Natural killer cell (primary cell): Measurements from ENCODE around the gene ASTN2. TPM values are rescaled to one million over a fixed set of nuclear protein-coding genes. Genes with fewer than 3 reads are reported as not detected.

Experiments
- ATAC-seq, 3 donors: fragments of 150-1000 bp in 2 of 3; fragments of 200-7000 bp in 1 of 3; cut with Tn5 transposase; 1 replicate in 1 of 3; 2 replicates in 2 of 3; pipeline ENCODE4 v1.10.0; 2021; ENCODE audit warnings: mild to moderate bottlenecking in 2 of 3, moderate library complexity in 2 of 3
- DNase-seq, 2 donors: peaks; one replicate each; pipeline versions ENCODE4 v3.0.0 to v3.0.0-alpha.2; 2013 to 2021; ENCODE audit warnings: mixed read lengths in 1 of 2
- H3K27ac ChIP-seq: one replicate; pipeline ENCODE4 v1.5.1; 2013; ENCODE audit warnings: mild to moderate bottlenecking, low read length
- H3K27me3 ChIP-seq: one replicate; pipeline ENCODE4 v1.6.1; 2013; ENCODE audit warnings: low read length; ENCODE audit not compliant: control insufficient read depth, insufficient read depth
- H3K36me3 ChIP-seq: one replicate; pipeline ENCODE4 v1.6.1; 2013; ENCODE audit warnings: low read length; ENCODE audit not compliant: control insufficient read depth, insufficient read depth
- H3K4me1 ChIP-seq: one replicate; pipeline ENCODE4 v1.6.1; 2013; ENCODE audit warnings: low read length; ENCODE audit not compliant: control insufficient read depth, insufficient read depth
- H3K4me3 ChIP-seq: one replicate; pipeline ENCODE4 v1.5.1; 2013; ENCODE audit warnings: low read length
- H3K9me3 ChIP-seq: one replicate; pipeline ENCODE4 v1.6.1; 2013; ENCODE audit warnings: low read length; ENCODE audit not compliant: control insufficient read depth, insufficient read depth
- H3K27ac Mint-ChIP-seq, 2 donors: one replicate each; pipeline ENCODE4 v1.8.0; 2022; ENCODE audit warnings: mild to moderate bottlenecking in 2 of 2, mixed read lengths in 2 of 2, moderate library complexity in 1 of 2
- H3K27me3 Mint-ChIP-seq, 2 donors: one replicate each; pipeline ENCODE4 v1.8.0; 2022; ENCODE audit warnings: low read depth in 2 of 2, mixed read lengths in 2 of 2
- H3K36me3 Mint-ChIP-seq: one replicate; pipeline ENCODE4 v1.8.0; 2022; ENCODE audit warnings: mixed read lengths
- H3K4me1 Mint-ChIP-seq, 2 donors: one replicate each; pipeline ENCODE4 v1.8.0; 2022; ENCODE audit warnings: mixed read lengths in 2 of 2
- H3K4me3 Mint-ChIP-seq: one replicate; pipeline ENCODE4 v1.8.0; 2022; ENCODE audit warnings: mild to moderate bottlenecking, moderate library complexity, mixed read lengths
- H3K9me3 Mint-ChIP-seq, 2 donors: one replicate each; pipeline ENCODE4 v1.8.0; 2022; ENCODE audit warnings: mixed read lengths in 2 of 2
- CTCF ChIP-seq: fragments of 200-600 bp; IDR thresholded peaks from one replicate; pipeline ENCODE4 v1.8.0; 2022; ENCODE audit warnings: antibody characterized with exemption
- WGBS: methylation state at CpG from one replicate; pipeline ENCODE4 v1.1.7; 2013; ENCODE audit warnings: missing lambda C conversion rate; ENCODE audit not compliant: insufficient coverage; 5-methylcytosine and 5-hydroxymethylcytosine counted together
- intact Hi-C: fragments of 100-400 bp; cut with micrococcal nuclease; formaldehyde crosslinking; loops from one replicate; pipeline ENCODE4 v1.14.2; 2022
- total RNA-seq, 4 donors: library from RNA; stranded (reverse); fragments of 120-200 nt in 1 of 4; gene quantifications; one replicate each; pipeline versions ENCODE4 v1.2.3 to v1.2.4, GENCODE V29; 2013 to 2022

The ASTN2 gene
- total RNA-seq, 3 donors from 2014 or later (not counting 1 experiment from before 2014, with no cell fraction given) = 3.0 to 3.5 (median 3.2) TPM

DNA sequence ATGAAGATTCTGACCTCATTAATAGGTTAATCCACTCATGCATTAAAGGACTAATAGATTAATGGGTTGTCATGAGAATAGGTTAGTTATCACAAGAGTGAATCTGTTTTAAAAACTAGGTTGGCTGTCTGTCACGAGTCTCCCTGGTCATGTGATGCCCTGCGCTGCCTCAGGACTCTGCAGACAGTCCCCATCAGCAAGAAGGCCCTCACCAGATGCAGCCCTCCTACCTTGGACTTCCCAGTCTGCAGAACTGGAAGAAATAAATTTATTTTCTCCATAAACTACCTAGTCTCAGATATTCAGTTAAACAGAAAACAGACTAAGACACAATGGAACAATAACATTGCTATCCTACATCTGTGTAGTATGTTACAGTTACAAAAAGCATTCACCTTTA is 227.4 kb downstream of the ASTN2 start:
- TF ChIP-seq CTCF = no peak
- Histone ChIP-seq H3K27ac (no peak overlapping the region), H3K36me3 (no peaks in the 10 kb centered on the region), H3K4me3 (no peak overlapping the region), H3K9me3 (no peaks in the 10 kb centered on the region), H3K4me1 (no peaks in the 10 kb centered on the region), H3K27me3 (no peaks in the 10 kb centered on the region)
- intact Hi-C loops = no loop called here
- Mint-ChIP-seq H3K27me3 (peaks cover 0 to 4% of the 10 kb centered on the region in 2 donors), H3K36me3 (no peaks in the 10 kb centered on the region), H3K27ac (no peak overlapping the region), H3K4me3 (no peak overlapping the region), H3K9me3 (peaks cover 3 to 7% of the 10 kb centered on the region in 2 donors), H3K4me1 (no peaks in the 10 kb centered on the region)
- no peak for DNase-seq
- WGBS = 75% methylated on average over 2 of the region's 2 CpGs
- no peak for ATAC-seq

- no peak for TF ChIP-seq CTCF
- H3K4me1 Mint-ChIP-seq = no peaks in the 10 kb centered on the region
- H3K27ac Mint-ChIP-seq = no peak overlapping the region
- Histone ChIP-seq H3K36me3 (no peaks in the 10 kb centered on the region), H3K27me3 (no peaks in the 10 kb centered on the region), H3K4me3 (no peak overlapping the region), H3K27ac (no peak overlapping the region), H3K4me1 (no peaks in the 10 kb centered on the region), H3K9me3 (no peaks in the 10 kb centered on the region)
- peaks cover 0 to 4% of the 10 kb centered on the region in 2 donors for H3K27me3 Mint-ChIP-seq
- intact Hi-C loops = no loop called here
- DNase-seq (no peak), ATAC-seq (no peak)
- H3K9me3 Mint-ChIP-seq = peaks cover 8% of the 10 kb centered on the region in 2 donors
- H3K4me3 Mint-ChIP-seq = no peak overlapping the region
- WGBS = 79% methylated on average over 7 of the region's 7 CpGs
- no peaks in the 10 kb centered on the region for H3K36me3 Mint-ChIP-seq
Observed at GRCh38 chr9:117184173-117184572, 230.7 kb downstream of the ASTN2 start.

DNA sequence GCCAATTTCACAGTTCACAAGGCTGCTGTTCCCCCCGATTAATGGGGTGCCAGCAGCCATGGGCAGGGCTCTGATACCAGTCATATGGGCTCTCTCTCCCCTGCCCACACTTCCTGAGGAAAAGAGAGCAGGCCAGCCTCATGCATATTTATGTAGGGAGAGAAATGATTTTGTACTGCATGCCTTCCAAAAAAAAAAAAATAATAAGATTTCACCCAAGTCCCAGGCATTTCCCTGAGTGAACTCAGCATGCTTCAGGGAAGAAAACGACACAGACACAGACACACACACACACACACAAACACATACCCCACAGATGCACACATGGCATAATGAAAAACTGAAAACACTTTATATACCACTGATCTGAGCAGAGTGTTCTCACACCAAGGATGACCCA is 232.8 kb downstream of the ASTN2 start:
- Mint-ChIP-seq H3K4me1 (no peaks in the 10 kb centered on the region), H3K36me3 (no peaks in the 10 kb centered on the region), H3K27ac (no peak overlapping the region), H3K27me3 (no peaks in the 10 kb centered on the region), H3K4me3 (no peak overlapping the region), H3K9me3 (peaks cover 5 to 9% of the 10 kb centered on the region in 2 donors)
- Histone ChIP-seq H3K27me3 (no peaks in the 10 kb centered on the region), H3K36me3 (no peaks in the 10 kb centered on the region), H3K9me3 (no peaks in the 10 kb centered on the region), H3K4me1 (no peaks in the 10 kb centered on the region), H3K27ac (no peak overlapping the region), H3K4me3 (no peak overlapping the region)
- no peak for TF ChIP-seq CTCF
- DNase-seq (no peak), ATAC-seq (no peak)
- intact Hi-C loops = no loop called here
- WGBS = 51% methylated on average over 2 of the region's 2 CpGs

DNA sequence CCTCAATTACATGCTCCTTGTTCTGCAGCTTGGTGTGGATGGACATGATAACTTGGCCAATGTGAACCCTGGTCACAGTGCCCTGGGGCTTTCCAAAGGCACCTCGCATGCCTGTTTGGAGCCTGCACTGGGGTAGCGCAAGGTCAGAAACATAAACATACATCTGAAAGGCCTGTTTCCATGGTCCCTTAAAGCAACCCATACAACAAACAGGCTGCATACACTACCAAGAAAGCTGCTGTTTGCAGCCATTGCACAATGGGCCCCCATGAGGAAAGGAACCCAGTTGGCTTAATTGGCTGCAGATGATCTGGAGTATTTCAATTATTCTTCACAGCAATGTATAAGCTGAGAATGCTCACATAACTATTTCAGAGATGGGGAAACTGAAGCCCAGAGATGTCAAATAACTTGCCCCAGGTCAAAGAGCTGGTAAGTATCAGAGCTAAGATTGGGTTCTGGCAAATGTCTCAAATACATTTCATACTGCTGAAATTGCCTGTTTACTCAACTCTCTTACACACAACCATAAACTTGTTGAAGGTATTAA is 233.9 kb downstream of the ASTN2 start:
- H3K36me3 ChIP-seq = no peaks in the 10 kb centered on the region
- TF ChIP-seq CTCF = no peak
- no peaks in the 10 kb centered on the region for H3K9me3 ChIP-seq
- intact Hi-C loops = no loop called here
- Mint-ChIP-seq H3K9me3 (peaks cover 5 to 9% of the 10 kb centered on the region in 2 donors), H3K27ac (no peak overlapping the region), H3K4me3 (no peak overlapping the region), H3K36me3 (no peaks in the 10 kb centered on the region), H3K4me1 (no peaks in the 10 kb centered on the region), H3K27me3 (no peaks in the 10 kb centered on the region)
- no peaks in the 10 kb centered on the region for H3K27me3 ChIP-seq
- no peak for DNase-seq
- H3K4me3 ChIP-seq = no peak overlapping the region
- WGBS = 95% methylated on average over 2 of the region's 2 CpGs
- no peak for ATAC-seq
- no peaks in the 10 kb centered on the region for H3K4me1 ChIP-seq
- no peak overlapping the region for H3K27ac ChIP-seq
